GM18867 (cell line): Measurements from ENCODE around the gene IGFBP6.
A peak's percentile ranks its signal among the peaks of the same experiment; 100 is the strongest.
"Not testable (repeated sequence)": the region's sequence is repeated elsewhere in the genome, so short reads cannot be mapped to it uniquely, and the experiment has no call there.

Experiments
- ATAC-seq: cut with Tn5 transposase; IDR thresholded peaks from one replicate; pipeline ENCODE4 v1.9.1; 2021; ENCODE audit warnings: mild to moderate bottlenecking, moderate library complexity; ENCODE audit not compliant: unreplicated experiment

Gene IGFBP6

DNA sequence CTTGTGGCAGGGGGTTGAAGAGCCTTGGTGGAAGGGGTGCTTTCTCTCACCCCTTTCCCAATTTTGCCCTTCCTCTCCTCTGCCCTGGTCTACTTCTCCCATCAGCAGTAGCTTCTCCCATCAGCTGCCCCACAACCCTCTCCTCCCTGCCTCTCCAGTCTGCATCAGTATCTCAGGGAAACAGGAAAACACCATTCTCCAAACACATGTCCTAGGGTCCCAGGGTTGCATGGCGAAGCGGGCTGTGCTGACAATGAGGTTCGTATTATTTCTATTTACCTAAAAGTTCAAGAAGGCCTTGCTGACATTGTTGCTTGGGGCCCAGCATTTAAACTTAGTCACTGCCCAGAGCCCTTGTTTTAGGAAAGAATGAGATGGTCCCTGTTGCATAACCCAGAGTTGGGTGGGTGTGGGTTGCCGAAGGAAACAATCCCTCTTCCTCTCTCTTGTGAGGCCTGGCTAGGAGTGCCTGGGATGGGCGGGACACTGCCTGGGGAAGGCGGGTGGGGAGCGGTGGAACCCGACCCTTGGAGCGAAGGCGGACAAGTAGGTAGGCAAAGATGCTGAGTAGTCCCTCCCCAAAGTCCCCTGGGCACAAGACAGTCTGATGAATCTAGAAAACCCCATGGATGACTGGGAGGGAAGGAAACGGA is 1.3 kb upstream of the IGFBP6 start:
- ATAC-seq = no peak

DNA sequence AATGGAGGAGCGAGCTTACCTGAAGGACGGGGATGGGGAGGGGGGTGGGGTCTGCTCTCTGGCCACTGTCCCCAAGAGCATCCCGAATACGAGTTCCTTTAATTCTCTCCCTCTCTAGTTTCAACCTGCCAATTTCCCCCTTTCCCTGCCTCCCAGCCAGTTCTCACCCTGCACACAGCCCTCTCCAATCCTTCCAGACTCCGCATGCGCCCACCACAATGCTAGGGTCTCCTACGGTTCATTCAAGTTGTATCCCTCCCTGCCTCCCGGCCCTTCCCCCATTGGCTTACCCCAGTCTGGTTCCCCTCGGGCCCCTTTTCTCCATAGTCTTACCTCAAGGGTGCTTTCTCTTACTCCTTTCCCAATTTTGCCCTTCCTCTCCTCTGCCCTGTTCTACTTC is 708 bp upstream of the IGFBP6 start:
- ATAC-seq = no peak

DNA sequence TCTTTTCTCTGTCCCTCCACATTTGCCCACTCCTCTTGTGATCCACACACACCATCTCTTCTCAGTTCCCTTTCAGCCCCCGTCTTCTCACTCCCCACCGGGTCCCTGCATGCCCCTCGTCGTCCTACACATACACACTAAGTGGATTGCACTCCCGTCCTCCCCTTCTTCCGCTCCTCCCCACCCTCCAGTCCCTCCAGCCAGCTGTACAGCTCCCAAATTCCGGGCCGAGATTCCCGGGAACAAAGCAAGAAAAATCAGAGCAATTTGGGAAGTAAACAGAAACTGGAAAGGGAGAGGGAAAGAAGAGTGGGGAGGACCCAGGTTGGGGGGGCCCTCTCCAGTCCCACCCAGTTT is 282 bp upstream of the IGFBP6 start:
- ATAC-seq = no peak

- ATAC-seq = no peak
Measured at GRCh38 chr12:53098354-53098981, 1.0 kb downstream of the IGFBP6 start.

GRCh38 chr12:53099071-53099882 is 1.8 kb downstream of the IGFBP6 start:
- ATAC-seq = no peak

- no peak for ATAC-seq
Measured at GRCh38 chr12:53100466-53101151, 3.1 kb downstream of the IGFBP6 start.

DNA sequence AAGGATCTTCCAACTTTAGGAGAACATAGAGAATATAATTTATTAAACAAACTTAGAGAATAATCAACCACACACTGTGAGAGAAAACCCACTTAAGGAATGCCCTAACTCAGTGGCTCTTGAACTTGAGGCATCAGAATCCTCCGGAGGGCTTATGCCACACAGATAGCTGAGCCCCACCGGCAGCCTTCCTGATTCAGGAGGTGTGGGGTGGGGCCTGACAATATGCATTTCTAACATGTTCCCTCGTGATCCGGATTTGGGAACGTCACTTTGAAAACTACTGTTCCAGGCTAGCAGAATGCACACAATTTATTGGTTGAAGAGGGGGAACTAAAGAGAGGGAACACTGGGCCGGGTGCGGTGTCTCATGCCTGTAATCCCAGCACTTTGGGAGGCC is 3.8 kb downstream of the IGFBP6 start:
- no peak for ATAC-seq

- ATAC-seq = no peak
Measured at GRCh38 chr12:53101931-53102781, 4.7 kb downstream of the IGFBP6 start.

- peak; percentile 67 for ATAC-seq
Measured at GRCh38 chr12:53102883-53103807, 5.7 kb downstream of the IGFBP6 start, which contains the start of gene SOAT2. Gene SOAT2, plus strand, starts transcription at chr12:53103486. Its CDS starts 92 bp downstream, at chr12:53103578.

- no peak for ATAC-seq
Measured at GRCh38 chr12:53103860-53104305, 6.4 kb downstream of the IGFBP6 start.

GRCh38 chr12:53105256-53105655 is 7.8 kb downstream of the IGFBP6 start:
- no peak for ATAC-seq

DNA sequence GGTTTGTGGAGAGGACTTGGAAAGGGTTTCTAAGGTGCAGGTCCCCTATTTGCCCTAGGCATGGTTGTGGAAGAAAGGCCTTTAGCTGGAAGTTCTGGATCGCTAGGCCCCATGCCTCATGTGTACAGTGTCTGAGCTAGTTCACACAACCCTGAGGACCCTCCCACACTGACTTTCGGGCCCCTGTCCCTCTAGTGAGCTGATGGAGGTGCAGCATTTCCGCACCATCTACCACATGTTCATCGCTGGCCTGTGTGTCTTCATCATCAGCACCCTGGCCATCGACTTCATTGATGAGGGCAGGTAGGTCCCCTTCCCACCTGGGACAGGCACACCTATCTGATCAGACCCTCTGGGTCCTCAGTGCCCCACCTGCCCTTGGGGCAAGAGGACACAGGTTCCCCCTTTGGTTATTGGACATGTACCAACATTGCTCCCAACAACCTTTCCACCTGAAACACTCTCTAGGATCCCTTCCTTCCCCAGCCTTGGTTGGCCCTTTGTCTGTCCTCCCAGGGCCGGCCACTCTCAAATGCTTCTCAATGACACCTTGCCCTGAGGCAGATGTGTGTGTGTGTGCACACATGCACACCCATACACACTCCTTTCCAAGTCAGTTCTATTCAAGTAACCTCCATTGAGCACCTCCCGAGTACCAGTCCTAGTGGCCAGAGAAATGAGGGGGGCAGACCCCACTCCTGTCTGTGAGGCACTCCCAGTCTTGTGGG is 8.4 kb downstream of the IGFBP6 start:
- ATAC-seq = no peak

DNA sequence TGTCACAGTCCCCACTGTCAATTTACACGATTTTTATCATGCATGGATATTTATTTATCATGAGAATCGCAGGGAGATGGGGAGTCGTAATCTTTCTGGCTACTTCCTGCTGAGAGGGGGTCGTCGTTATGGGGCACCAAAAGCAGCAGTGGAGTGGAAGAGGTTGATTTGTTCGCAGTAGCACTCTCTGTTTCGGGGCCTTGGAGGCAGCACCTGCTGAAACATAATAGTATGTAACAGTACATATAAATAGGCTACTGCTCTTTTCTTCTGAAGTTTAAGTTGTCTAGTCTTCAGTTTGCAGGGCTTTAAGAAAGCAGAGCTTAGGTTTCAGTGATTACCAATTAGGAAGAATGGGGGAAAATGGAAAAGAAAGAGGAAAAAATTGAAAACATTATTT is 9.7 kb downstream of the IGFBP6 start:
- ATAC-seq = no peak

GRCh38 chr12:53112431-53112830 is 15.0 kb downstream of the IGFBP6 start:
- not testable (repeated sequence) for ATAC-seq

DNA sequence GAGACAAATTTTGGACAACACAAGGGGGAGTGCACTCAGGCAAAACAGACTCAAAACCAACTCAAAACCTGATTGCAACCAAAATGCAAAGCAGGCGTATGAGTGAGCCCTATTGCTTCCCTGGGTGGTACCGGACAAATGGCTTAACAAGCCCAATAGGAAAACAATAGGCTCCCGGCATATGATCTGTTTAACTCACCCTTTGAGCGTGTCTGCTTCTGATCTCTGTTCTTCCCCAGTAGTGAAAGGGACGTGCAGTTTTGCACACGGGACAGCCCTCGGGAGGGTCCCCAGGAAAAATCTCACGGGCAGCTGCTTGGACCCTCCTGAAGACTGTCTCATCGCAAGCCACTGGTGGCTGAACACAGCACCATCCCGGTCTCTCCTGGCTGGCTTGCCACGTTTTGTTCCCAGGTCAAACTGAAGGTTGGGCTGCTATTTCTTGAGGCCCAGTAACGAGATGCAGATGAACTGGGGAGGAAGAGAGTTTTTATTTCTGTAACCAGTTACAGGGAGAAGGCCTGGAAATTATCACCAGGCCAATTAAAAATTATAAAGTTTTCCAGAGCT is 15.8 kb downstream of the IGFBP6 start:
- ATAC-seq = no peak

- no peak for ATAC-seq
Measured at GRCh38 chr12:53113951-53114350, 16.5 kb downstream of the IGFBP6 start.

GRCh38 chr12:53115112-53115890 is 17.8 kb downstream of the IGFBP6 start:
- no peak for ATAC-seq
